ENCODE measurements around the gene UTP15.

DNA sequence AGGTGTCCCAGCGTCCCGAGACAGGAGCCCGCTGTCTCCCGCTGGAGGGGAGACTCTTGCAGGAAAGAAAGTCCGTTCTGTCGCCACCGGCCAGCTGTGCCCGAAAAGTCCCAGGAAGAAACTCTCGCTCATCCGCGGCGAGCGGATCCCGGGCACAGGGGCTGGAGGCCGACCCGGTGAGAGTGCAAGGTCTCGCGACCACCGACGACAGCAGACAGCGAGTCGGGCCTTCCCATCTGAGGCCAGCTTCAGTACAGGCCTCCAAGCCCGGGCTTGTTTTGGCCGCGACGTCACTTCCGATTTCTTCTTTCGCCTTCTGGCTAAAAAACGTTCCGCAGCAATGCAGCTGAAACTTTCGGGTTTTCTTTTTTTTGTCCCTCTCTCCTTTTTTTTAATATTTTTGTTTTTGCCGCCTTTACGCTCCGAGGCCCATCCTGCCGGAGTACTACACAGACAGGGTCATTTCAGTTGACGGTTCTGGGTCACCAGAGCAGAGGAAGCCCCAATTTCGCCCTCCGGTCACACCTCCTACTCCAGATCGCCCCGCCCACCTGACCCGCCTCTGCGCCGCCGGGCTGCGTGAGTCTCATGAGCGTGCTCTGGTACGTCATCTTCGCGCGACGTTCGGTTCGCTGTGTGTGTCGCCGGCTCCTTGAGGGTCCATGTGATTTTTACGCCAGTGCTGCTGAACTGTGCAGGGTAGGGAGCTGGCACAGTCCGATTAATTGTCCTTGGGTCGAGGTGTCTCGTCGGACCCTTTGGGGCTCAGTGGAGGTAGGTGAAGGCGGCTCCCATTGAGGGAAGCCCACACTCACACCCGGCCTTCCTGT is at the start of gene UTP15, which contains the start of gene ANKRA2:
- TF ChIP-seq, protein P1, sequence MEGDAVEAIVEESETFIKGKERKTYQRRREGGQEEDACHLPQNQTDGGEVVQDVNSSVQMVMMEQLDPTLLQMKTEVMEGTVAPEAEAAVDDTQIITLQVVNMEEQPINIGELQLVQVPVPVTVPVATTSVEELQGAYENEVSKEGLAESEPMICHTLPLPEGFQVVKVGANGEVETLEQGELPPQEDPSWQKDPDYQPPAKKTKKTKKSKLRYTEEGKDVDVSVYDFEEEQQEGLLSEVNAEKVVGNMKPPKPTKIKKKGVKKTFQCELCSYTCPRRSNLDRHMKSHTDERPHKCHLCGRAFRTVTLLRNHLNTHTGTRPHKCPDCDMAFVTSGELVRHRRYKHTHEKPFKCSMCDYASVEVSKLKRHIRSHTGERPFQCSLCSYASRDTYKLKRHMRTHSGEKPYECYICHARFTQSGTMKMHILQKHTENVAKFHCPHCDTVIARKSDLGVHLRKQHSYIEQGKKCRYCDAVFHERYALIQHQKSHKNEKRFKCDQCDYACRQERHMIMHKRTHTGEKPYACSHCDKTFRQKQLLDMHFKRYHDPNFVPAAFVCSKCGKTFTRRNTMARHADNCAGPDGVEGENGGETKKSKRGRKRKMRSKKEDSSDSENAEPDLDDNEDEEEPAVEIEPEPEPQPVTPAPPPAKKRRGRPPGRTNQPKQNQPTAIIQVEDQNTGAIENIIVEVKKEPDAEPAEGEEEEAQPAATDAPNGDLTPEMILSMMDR (conservative IDR thresholded peaks at IDR 0.05; ENCODE audit: low read depth, low read length): no peak
- TF ChIP-seq EZH2 (IDR thresholded peaks at IDR 0.05; ENCODE audit: low read length, unreplicated experiment): no peak
- no peak for TF ChIP-seq EZH2phosphoT487 (IDR thresholded peaks at IDR 0.05; ENCODE audit: borderline replicate concordance, low read length)
